Activated CD4-positive, alpha-beta T cell treated with anti-CD3 and anti-CD28 coated beads for 48 hours (primary cell): ENCODE data around the gene SPATA6L.

Experiments
- DNase-seq: peaks from one replicate; pipeline ENCODE4 v3.0.0-alpha.2; 2020

SPATA6L gene

GRCh38 chr9:4666042-4666699 lies at the start of gene SPATA6L:
SPATA6L (minus strand) TSS chr9:4666480; CDS start chr9:4666250, 230 bp downstream.
- DNase-seq = peak; percentile 54

- DNase-seq = no peak
Measured at GRCh38 chr9:4714266-4715016, 48.2 kb upstream of the SPATA6L start.

DNA sequence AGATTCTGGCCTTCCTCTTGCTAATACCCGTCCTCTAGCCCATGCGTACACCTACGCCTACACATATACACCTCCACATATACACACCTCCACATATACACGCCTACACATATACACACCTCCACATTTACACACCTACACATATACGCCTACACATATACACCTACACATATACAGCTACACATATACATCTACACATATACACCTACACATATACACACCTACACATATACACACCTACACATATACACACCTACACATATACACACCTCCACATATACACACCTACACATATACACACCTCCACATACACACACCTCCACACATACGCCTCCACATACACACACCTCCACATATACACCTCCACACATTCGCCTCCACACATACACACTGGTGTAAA lies 47.6 kb upstream of the SPATA6L start:
- no peak for DNase-seq

DNA sequence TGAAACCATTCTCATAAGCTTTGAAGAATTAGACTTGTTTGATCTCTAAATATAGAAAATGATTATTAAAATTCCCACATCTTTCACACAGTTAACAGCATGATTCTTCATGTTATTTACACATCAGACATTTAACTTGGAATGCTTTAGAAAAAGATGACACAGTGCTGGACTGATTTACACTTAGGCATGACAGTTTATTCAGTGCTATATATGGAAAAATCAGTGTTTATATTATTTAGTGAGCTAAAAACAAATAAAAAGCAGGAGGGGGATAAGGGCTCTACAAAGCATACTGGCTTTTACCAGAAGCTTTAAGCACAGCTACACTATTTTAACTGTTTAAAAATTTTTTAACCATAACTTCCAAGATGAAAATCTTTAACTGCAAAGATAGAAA lies 43.1 kb upstream of the SPATA6L start:
- DNase-seq = no peak

DNA sequence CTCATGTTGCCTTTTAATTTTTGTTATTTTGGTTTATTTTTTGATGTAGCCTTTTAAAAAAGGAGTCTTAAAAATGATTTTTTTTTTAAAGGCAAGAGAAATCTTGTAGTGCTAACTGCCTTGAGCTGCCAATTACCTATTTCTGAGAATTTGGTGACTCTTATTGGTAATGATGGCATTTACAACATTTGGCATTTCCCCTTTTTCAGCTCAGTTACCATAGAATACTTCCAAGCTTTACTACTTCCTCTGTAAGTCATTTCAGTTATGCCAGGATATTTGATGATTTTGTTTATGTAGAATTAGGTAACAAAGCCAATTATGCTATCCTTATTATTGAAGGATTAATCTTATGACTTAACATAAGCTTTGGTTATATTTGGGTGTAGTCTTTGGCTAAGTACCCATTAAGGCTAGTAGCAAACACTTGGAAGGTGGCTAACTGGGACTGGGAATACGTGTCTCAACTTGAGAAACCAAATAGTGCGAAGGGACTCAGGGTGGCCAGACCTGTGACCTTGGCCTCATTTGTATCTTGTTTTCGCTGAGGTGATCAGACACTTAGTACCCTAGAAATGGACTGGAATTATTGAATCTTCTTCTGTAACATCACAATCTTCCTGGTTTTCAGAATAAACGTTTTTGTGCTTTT lies 40.8 kb upstream of the SPATA6L start:
- no peak for DNase-seq

DNA sequence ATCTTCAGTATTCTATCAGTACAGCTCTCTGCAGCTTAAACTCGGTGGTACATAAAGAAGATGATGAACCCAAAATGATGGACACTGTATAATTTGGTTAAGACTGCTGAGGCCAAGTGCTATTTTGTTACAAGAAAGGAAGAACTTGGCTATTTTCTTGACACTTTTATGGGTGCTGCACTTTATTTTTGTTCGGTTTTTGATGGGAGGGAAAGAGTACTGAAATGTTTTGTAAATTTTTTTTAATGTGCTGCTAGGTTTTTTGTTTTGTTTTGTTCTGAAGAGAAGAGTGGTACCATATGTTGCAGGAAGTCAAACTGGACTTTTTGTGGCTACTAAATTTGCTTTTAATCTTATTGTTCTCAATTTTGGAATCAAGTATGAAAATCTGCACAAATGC lies 39.7 kb upstream of the SPATA6L start:
- DNase-seq = no peak

DNA sequence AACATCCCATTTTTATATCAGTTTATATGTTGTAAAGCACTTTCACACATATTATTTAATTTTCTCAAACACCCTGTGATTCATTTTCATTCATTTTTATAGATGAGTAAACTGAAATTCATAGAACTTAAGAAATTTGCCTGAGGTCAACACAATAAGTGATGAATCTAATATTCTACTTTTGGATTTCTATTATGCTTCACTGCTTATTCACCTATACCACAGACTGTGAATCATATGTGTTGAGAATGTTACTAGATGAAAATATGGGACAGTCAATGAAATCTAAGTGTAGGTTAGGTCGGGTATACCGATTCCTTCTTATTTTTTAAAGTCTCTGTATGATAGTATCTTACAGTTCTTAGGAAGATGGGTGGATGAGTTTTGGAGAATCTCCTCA lies 37.8 kb upstream of the SPATA6L start:
- no peak for DNase-seq

DNA sequence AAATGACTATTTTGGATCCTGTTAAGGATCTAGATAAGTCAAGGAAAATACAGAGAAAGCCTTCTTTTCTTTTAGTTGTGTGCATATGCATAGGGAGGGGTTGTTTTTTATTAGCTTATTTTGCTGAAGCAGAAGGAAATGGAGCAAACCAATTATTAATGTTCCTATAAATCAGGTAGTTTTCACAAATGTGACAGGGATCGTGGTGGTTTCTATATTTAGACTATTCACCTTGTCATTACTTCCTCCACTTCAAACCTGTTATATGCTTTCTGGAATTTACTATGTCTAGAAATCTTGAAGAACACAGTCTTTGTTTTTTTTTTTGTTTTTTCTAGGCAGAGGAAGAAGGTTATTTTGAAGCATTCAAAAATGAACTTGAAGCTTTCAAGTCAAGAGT lies 35.2 kb upstream of the SPATA6L start:
- no peak for DNase-seq

- DNase-seq = no peak
Measured at GRCh38 chr9:4700932-4701331, 34.7 kb upstream of the SPATA6L start.

DNA sequence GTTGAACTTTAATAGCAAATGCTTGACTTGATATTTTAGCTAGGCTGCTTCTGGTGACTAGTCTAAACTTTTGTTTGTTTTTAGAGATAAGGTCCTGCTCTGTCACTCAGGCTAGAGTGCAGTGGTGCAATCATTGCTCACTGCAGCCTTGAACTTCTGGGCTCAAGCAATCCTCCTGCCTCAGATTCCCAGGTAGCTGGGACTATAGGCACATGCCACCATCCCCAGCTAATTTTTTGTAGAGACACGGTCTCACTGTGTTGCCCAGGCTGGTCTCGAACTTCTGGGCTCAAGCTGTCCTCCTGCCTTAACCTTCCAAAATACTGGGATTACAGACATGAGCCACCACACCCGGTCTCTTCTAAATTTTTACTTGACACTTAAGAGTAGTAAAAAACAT lies 33.8 kb upstream of the SPATA6L start:
- DNase-seq = no peak

DNA sequence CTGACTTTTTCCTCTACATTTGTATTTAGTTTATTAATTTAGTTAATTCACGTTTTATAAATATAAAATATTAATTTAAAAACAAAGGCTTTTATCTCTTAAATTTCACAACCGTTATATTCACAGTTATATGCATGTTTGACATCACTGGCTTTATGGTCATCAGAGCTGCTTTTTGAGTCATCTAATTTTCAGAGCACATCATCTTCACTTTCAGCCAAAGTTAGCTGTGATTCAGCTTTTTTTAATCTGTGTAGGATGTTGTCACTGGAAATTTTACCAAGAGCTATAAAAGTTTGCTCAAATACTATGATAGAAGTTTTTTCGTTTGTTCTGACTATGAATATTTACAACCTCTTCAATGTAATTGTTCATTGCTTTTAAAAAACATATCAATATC lies 25.5 kb upstream of the SPATA6L start:
- DNase-seq = no peak

- no peak for DNase-seq
Measured at GRCh38 chr9:4690144-4690543, 23.9 kb upstream of the SPATA6L start.

DNA sequence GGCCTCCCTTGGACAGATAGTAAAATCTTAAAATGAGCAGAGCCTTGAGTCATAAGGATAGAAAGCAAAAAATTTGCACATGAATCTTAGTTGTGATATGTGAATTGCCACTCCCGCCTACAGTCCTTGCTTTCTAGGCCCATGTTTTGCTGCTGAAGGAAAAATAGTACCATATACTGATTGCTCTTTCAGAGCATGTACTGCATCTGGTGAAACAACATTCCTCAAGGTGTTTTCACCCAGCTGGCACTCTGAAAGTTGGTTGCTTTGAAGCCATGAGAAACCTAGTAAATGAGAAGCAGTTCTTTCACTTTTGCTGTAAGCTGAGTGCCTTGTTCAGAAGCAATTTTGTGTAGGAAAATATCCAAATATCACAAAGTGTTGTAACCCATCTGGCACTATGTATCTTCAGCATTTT lies 23.4 kb upstream of the SPATA6L start:
- DNase-seq = peak; percentile 39

GRCh38 chr9:4689021-4689420 lies 22.7 kb upstream of the SPATA6L start:
- DNase-seq = no peak

DNA sequence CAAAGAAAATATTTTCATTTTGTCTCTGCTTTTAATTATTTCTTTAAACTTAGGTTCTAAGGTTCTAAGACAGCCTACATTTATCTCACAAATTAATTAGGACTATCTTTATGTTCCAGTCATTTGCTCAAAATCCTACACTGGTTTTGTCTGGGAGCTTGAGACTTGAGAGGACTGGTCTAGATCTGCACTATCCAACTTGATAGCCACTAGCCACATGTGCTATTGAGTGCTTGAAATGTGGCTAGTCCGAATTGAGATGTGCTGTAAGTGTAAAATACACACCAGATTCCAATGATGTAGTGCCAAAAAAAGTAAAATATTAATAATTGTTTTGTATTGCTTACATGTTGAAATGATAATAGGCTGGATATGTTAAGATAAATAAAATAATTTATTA lies 20.3 kb upstream of the SPATA6L start:
- DNase-seq = no peak

DNA sequence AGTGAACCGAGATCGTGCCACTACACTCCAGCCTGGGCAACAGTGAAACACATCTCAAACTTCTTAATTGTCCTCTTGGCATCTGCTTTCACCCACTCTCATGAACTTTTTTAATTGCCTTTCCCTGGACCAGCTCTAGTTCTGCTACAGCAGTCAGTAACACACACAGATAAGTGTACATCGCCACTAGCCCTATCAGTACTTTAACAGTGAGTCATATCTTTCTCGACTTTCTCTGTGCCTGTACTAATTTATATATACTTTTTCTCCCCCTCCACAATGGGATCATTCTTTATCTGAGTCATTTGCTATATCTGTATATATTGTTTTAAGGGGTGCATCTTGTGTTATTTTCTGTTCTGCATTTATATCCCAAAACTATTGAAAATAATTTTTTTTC lies 19.8 kb upstream of the SPATA6L start:
- no peak for DNase-seq

DNA sequence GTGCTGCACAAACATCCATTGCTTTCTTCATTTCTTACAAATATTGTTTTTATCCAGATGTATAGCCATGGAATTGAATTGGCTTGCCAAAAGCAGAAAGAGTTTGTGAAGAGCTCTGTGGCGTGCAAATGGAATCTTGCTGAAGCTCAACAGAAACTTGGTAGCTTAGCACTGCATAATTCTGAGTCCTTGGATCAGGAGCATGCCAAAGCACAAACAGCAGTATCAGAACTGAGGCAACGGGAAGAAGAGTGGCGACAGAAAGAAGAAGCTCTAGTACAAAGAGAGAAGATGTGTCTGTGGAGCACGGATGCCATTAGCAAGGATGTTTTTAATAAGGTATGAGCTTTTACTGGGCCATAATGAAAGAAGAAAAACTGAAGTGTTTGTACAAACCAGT lies 18.5 kb upstream of the SPATA6L start:
- no peak for DNase-seq

GRCh38 chr9:4680750-4681149 lies 14.5 kb upstream of the SPATA6L start:
- no peak for DNase-seq

- no peak for DNase-seq
Measured at GRCh38 chr9:4680173-4680525, 13.9 kb upstream of the SPATA6L start.

GRCh38 chr9:4679268-4680172 lies 13.2 kb upstream of the SPATA6L start, which contains the start of gene CDC37L1:
CDC37L1 (plus strand) TSS chr9:4679569; CDS start chr9:4679768, 199 bp downstream.
- peak; percentile 99 for DNase-seq

DNA sequence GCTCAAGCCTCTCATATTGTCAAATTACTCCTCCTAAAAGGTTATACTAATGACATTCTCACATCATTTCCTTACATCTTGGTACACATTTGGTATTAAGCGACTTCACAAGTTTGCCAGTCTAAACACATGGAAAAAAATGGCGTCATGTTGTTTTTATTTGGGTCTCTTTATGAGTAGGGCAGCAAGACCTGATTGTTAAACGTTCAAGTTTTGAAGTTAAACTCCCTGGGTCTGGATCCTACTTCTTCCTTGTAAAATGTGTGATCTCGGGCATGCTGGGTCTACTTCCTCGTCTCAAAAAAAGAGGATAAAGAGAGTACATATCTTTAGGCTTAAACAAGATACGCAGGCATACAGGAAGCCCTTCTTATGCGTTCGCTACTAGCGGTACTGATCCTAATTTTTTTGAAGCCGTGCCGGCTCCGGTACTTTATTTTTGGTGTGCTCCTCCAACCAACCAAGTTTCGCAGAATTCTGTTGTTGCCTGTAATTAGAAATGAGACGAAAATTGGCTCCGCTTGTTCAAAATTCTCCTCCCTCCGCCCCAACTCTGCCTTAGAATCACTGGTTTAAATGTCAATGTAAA lies 12.5 kb upstream of the SPATA6L start:
- DNase-seq = peak; percentile 20

GRCh38 chr9:4677392-4677791 lies 11.1 kb upstream of the SPATA6L start:
- no peak for DNase-seq

- no peak for DNase-seq
Measured at GRCh38 chr9:4674783-4675182, 8.5 kb upstream of the SPATA6L start.
